H54 (cell line): ENCODE results near the gene HOXB4.

Source experiments
- DNase-seq: peaks from one replicate; pipeline ENCODE4 v3.0.0; 2011; ENCODE audit warnings: low spot score, mixed read lengths; ENCODE audit not compliant: insufficient read length
- FAIRE-seq: peaks from 3 replicates; lab custom pipeline; 2011; peaks lifted over from hg19 to GRCh38; lab: Jason Lieb, UNC
- POLR2A ChIP-seq: IDR thresholded peaks from 2 replicates; pipeline ENCODE4 v1.6.1; 2011; ENCODE audit warnings: low read depth, mild to moderate bottlenecking, low read length

Gene HOXB4

GRCh38 chr17:48532261-48532660 lies 45.9 kb downstream of the HOXB4 start:
- no peak for TF ChIP-seq POLR2A
- no peak for FAIRE-seq
- DNase-seq, result no peak

- FAIRE-seq, result no peak
- DNase-seq, result no peak
- no peak for TF ChIP-seq POLR2A
Measured at GRCh38 chr17:48530887-48531272, 47.3 kb downstream of the HOXB4 start, which contains the start of gene HOXB1. HOXB1 (minus strand) TSS chr17:48531011; CDS start chr17:48530904, 107 bp downstream.

GRCh38 chr17:48530208-48530886 lies 47.8 kb downstream of the HOXB4 start:
- no peak for DNase-seq
- TF ChIP-seq POLR2A, result no peak
- no peak for FAIRE-seq

DNA sequence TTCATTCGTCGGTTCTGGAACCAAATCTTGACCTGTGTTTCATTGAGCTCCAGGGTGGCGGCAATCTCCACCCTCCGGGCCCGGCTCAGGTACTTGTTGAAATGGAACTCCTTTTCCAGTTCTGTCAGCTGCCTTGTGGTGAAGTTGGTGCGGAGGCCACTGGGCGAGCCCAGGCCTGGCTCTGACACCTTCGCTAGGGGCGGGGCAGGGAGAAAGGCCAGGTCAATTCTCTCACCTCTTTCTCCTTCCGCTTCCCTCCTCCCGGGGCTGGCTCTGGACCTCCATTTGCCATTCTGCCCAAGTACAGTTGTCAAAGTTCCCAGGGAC lies 48.5 kb downstream of the HOXB4 start:
- DNase-seq (no peak), FAIRE-seq (no peak)
- no peak for TF ChIP-seq POLR2A

- DNase-seq (no peak), FAIRE-seq (no peak)
- no peak for TF ChIP-seq POLR2A
Measured at GRCh38 chr17:48528936-48529682, 49.0 kb downstream of the HOXB4 start.

- no peak for TF ChIP-seq POLR2A
- FAIRE-seq (no peak), DNase-seq (no peak)
Measured at GRCh38 chr17:48528153-48528935, 49.8 kb downstream of the HOXB4 start.

DNA sequence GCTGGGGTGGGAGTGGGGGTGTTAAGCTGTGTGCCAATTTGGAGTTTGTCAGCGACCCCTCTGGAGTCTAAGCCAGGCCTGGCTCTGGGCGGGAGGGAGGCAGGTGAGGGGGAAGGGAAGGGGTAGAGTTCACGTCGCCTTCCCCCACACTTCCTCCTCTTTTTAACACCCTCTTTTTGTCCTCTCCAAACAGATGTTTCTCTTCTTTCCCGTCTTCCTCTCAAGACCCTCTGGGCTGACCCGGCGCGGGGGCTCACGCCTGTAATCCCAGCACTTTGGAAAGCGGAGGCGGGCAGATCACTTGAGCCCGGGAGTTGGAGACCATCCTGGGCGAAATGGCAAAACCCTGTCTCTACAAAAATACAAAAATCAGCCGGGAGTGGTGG lies 50.6 kb downstream of the HOXB4 start:
- DNase-seq (no peak), FAIRE-seq (no peak)
- no peak for TF ChIP-seq POLR2A

GRCh38 chr17:48526608-48527546 lies 51.3 kb downstream of the HOXB4 start:
- no peak for DNase-seq
- TF ChIP-seq POLR2A, result no peak
- no peak for FAIRE-seq
